K562 (cell line): ENCODE data around the gene CLK3. TPM values are rescaled to one million over a fixed set of nuclear protein-coding genes. Genes with fewer than 3 reads are reported as not detected.

Experiments used
- BCOR ChIP-seq: fragments of 450-650 bp; IDR thresholded peaks from 2 replicates; pipeline ENCODE4 v1.6.1; 2016
- CHD7 ChIP-seq: fragments of 200-600 bp; sonication (generic); IDR thresholded peaks from one replicate; pipeline ENCODE4 v1.6.1; 2012; ENCODE audit warnings: mild to moderate bottlenecking, low read depth, low read length, inconsistent platforms
- CREB3L1 ChIP-seq: fragments of 450-650 bp; IDR thresholded peaks from 2 replicates; pipeline ENCODE4 v1.6.1; 2014; ENCODE audit warnings: low read depth, mild to moderate bottlenecking, moderate library complexity, borderline replicate concordance
- PRDM10 ChIP-seq: fragments of 450-650 bp; IDR thresholded peaks from 2 replicates; pipeline ENCODE4 v1.6.1; 2018; ENCODE audit not compliant: partially characterized antibody
- SREBF1 ChIP-seq: fragments of 150-350 bp; IDR thresholded peaks from 2 replicates; pipeline ENCODE4 v1.6.1; 2014; ENCODE audit warnings: antibody characterized with exemption, low read depth, low read length, borderline replicate concordance
- TBP ChIP-seq: optimal IDR thresholded peaks from 2 replicates; pipeline ENCODE3; 2011; ENCODE audit warnings: low read depth, low read length, improper control_type of control experiment
- TEAD1 ChIP-seq, 2 experiments: fragments of 450-650 bp in 1 of 2; sonication (generic) in 1 of 2; formaldehyde crosslinking; IDR thresholded peaks; 2 replicates each; pipeline versions ENCODE4 v1.4.0 to v1.8.0; 2020 to 2022; ENCODE audit warnings: mild to moderate bottlenecking in 2 of 2, missing genetic modification reagents in 1 of 2
- ZNF143 ChIP-seq: sonication (generic); formaldehyde crosslinking; IDR thresholded peaks from 2 replicates; pipeline ENCODE4 v1.9.0; 2022; ENCODE audit warnings: mild to moderate bottlenecking, missing genetic modification reagents
- ZNF224 ChIP-seq: sonication (generic); formaldehyde crosslinking; IDR thresholded peaks from 2 replicates; pipeline ENCODE4 v1.8.0; 2022; ENCODE audit warnings: mild to moderate bottlenecking, missing genetic modification reagents
- ZNF354B ChIP-seq: fragments of 250-450 bp; sonication (Bioruptor Pico); IDR thresholded peaks from 2 replicates; pipeline ENCODE4 v1.4.0; 2020
- polyA plus RNA-seq, 8 experiments: library from polyadenylated mRNA; depleted of rRNA in 4 of 8; stranded (reverse) in 5 of 8; unstranded in 3 of 8; fragments of >200 nt; fragmentation: Nextera tagmentation in 2 of 8; fragmentation: Illumina TruSeq in 1 of 8; extraction: Ambion mirVana in 2 of 8; extraction: Trizol in 1 of 8; gene quantifications; 2 replicates each; pipeline versions ENCODE4 v1.2.1 to v1.2.3, GENCODE V29; 2011 to 2014; ENCODE audit warnings: inconsistent platforms in 1 of 8, missing spikeins in 1 of 8
- total RNA-seq, 7 experiments: library from RNA; depleted of rRNA in 6 of 7; stranded (reverse); fragments of >200 nt in 6 of 7; fragmentation: Illumina TruSeq in 2 of 7; extraction: Trizol in 2 of 7; gene quantifications; 2 replicates each; pipeline versions ENCODE4 v1.2.1 to v1.2.3, GENCODE V29; 2011 to 2021; ENCODE audit warnings: low replicate concordance in 1 of 7

The CLK3 gene
- total and polyA plus RNA-seq, 9 of the 15 experiments (the other 6 are each of a cell fraction or from before 2014, with no cell fraction given): 1.2 to 95.2 (median 51.7) TPM

GRCh38 chr15:74615508-74616365, at the start of gene CLK3 (continued):
- TF ChIP-seq BCOR: no peak
- TF ChIP-seq ZNF224: no peak
- no peak for TF ChIP-seq PRDM10
- peak; percentile 67 for TF ChIP-seq TBP
- peak; percentile 90 for TF ChIP-seq CREB3L1
- no peak; the same call in 1 of the 2 replicates for TF ChIP-seq ZNF143 (CRISPR knock-in tag)
- TF ChIP-seq ZNF354B (CRISPR knock-in tag): no peak
- peak; percentile 82; the same call in 1 of the 2 replicates for TF ChIP-seq SREBF1
- TF ChIP-seq TEAD1 (CRISPR knock-in tag; IDR thresholded peaks at IDR 0.05): peak in 1 of 2 experiments; percentile 76; a peak in 1 of 4 replicates
- no peak for TF ChIP-seq CHD7
